LNCAP (cell line): Measurements from ENCODE around the gene SYNGAP1.

ENCODE experiments used
- CTCF ChIP-seq: fragments of 450-650 bp; IDR thresholded peaks from 2 replicates; pipeline ENCODE4 v1.5.1; 2017; ENCODE audit warnings: mild to moderate bottlenecking

The SYNGAP1 gene

GRCh38 chr6:33416386-33417127, 3.3 kb upstream of the SYNGAP1 start:
- TF ChIP-seq CTCF = no peak

GRCh38 chr6:33417128-33417902, 2.5 kb upstream of the SYNGAP1 start:
- TF ChIP-seq CTCF = no peak

- TF ChIP-seq CTCF = peak; percentile 49
Observed at GRCh38 chr6:33417903-33418689, 1.8 kb upstream of the SYNGAP1 start, which contains the start of gene CUTA. CUTA (minus strand) TSS chr6:33418107; CDS start chr6:33418000, 107 bp downstream.

- TF ChIP-seq CTCF = no peak
Observed at GRCh38 chr6:33418690-33419291, 1.1 kb upstream of the SYNGAP1 start.

GRCh38 chr6:33420491-33421343, 852 bp downstream of the SYNGAP1 start:
- TF ChIP-seq CTCF = no peak

- no peak for TF ChIP-seq CTCF
Observed at GRCh38 chr6:33421344-33421643, 1.4 kb downstream of the SYNGAP1 start.

GRCh38 chr6:33423777-33424176, 3.9 kb downstream of the SYNGAP1 start:
- no peak for TF ChIP-seq CTCF
